Measurements from ENCODE around the gene FAM120B. TPM values are rescaled to one million over a fixed set of nuclear protein-coding genes. Genes with fewer than 3 reads are reported as not detected.

The FAM120B gene
- polyA plus RNA-seq, 1 donor, result 27.7 TPM

Other genes with a start within 250 kb of the FAM120B start
- 39.3 TPM for gene DLL1, start 15.7 kb upstream of the FAM120B start, polyA plus RNA-seq
- 188 TPM for gene PSMB1, start 246.5 kb downstream of the FAM120B start, polyA plus RNA-seq
- gene TBP, start 247.6 kb downstream of the FAM120B start, polyA plus RNA-seq, result 20.2 TPM

Data from large intestine (tissue), 1 donor.